HepG2 (cell line): ENCODE data around the gene RAB3B. TPM values are rescaled to one million over a fixed set of nuclear protein-coding genes. Genes with fewer than 3 reads are reported as not detected.

ENCODE experiments used
- CENPT ChIP-seq: sonication (generic); formaldehyde crosslinking; IDR thresholded peaks from 2 replicates; pipeline ENCODE4 v1.8.0; 2022; ENCODE audit warnings: low read depth, mild to moderate bottlenecking, moderate library complexity, missing genetic modification reagents
- ETV6 ChIP-seq: sonication (generic); formaldehyde crosslinking; conservative IDR thresholded peaks from 2 replicates; pipeline ENCODE4 v1.4.0; 2020; ENCODE audit warnings: missing genetic modification reagents
- HNF1A ChIP-seq, 2 experiments: sonication (generic) in 1 of 2; formaldehyde crosslinking in 1 of 2; IDR thresholded peaks; 2 replicates each; pipeline versions ENCODE4 v1.4.0 to v1.6.1; 2016 to 2020; ENCODE audit warnings: borderline replicate concordance in 1 of 2, low read depth in 1 of 2, mild to moderate bottlenecking in 1 of 2, missing genetic modification reagents in 1 of 2
- IKZF1 ChIP-seq: fragments of 450-650 bp; IDR thresholded peaks from 2 replicates; pipeline ENCODE4 v1.7.1; 2016
- RBFOX2 ChIP-seq: fragments of 200-400 bp; formaldehyde crosslinking; IDR thresholded peaks from 2 replicates; pipeline ENCODE4 v1.6.1; 2017; ENCODE audit warnings: low read depth, mild to moderate bottlenecking, low read length
- ZNF552 ChIP-seq: sonication (generic); formaldehyde crosslinking; IDR thresholded peaks from 2 replicates; pipeline ENCODE4 v1.9.0; 2022; ENCODE audit warnings: missing genetic modification reagents, mild to moderate bottlenecking, borderline replicate concordance
- ZNF569 ChIP-seq: sonication (generic); formaldehyde crosslinking; IDR thresholded peaks from 2 replicates; pipeline ENCODE4 v1.5.0; 2020; ENCODE audit warnings: mild to moderate bottlenecking, missing genetic modification reagents, moderate library complexity, borderline replicate concordance
- ZSCAN22 ChIP-seq: sonication (generic); formaldehyde crosslinking; IDR thresholded peaks from 2 replicates; pipeline ENCODE4 v1.4.0; 2020; ENCODE audit warnings: mild to moderate bottlenecking, missing genetic modification reagents
- polyA plus RNA-seq, 8 experiments: library from polyadenylated mRNA; depleted of rRNA in 3 of 8; stranded (reverse) in 7 of 8; unstranded in 1 of 8; fragments of >200 nt; fragmentation: Illumina TruSeq in 4 of 8; extraction: Trizol in 4 of 8; gene quantifications; 2 replicates each; pipeline versions ENCODE4 v1.2.1 to v1.2.3, GENCODE V29; 2011 to 2016; ENCODE audit warnings: low read depth in 4 of 8, missing spikeins in 1 of 8, mixed read lengths in 1 of 8; ENCODE audit not compliant: insufficient read depth in 1 of 8
- total RNA-seq, 5 experiments: library from RNA; depleted of rRNA; stranded (reverse); fragments of >200 nt; fragmentation: Illumina TruSeq; extraction: Trizol; gene quantifications; 2 replicates each; pipeline ENCODE4 v1.2.3, GENCODE V29; 2016; ENCODE audit warnings: low read depth in 1 of 5
- TF ChIP-seq, protein P1 (sequence below): sonication (generic); IDR thresholded peaks from 2 replicates; pipeline ENCODE4 v1.6.1; 2016; ENCODE audit warnings: low read depth, borderline replicate concordance

The RAB3B gene
- total and polyA plus RNA-seq, 2 of the 13 experiments (the other 11 are each of a cell fraction or from before 2014, with no cell fraction given) = 1.0 to 1.2 TPM

DNA sequence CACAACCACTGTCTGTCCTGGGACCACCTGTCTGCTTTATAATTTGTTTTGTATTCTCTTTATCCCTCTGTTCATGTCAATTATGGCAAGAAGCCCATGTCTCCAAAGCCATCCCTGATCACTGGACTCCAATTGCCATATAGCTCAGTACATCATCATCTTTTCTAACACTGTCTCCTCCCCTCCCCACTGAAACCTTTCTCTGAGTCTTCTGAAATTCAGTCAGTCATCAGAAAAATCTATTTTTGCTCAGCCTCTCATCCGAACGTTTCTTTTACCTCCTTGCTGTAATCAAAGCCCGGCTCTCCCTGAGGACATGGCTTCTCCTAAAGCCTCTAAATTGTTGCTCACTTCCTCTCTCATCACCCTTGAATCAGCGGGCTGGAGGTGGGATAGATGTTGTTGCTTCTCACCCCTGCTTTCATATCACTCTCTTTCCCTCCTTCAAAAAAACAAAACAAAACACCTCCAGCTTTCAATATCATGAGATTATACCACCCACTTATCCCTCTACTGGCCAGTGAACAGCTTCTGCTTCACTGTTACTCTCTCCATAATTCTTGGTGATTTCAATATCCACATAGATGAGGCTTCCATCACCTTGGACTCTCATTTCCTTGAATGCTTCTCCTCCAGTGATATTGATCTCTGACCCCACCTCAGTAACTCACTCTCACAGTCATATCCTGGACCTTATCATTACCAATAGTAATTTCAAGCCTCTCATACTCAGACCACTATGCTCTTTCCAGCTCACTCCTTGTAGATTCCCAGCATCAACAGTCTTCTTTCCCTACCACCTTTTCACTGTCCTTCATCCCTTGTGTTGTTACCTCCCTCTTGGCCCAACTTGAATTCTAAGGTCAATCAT lies 27.8 kb downstream of the RAB3B start (continued):
- TF ChIP-seq HNF1A (IDR thresholded peaks at IDR 0.05; ENCODE audit: low read depth) (no peak), HNF1A (CRISPR knock-in tag; IDR thresholded peaks at IDR 0.05; ENCODE audit: borderline replicate concordance) (no peak), IKZF1 (no peak), ZNF569 (CRISPR knock-in tag) (no peak), RBFOX2 (no peak), ETV6 (CRISPR knock-in tag) (no peak), ZSCAN22 (CRISPR knock-in tag) (no peak), CENPT (CRISPR knock-in tag) (no peak), ZNF552 (CRISPR knock-in tag) (no peak)
- TF ChIP-seq, protein P1, sequence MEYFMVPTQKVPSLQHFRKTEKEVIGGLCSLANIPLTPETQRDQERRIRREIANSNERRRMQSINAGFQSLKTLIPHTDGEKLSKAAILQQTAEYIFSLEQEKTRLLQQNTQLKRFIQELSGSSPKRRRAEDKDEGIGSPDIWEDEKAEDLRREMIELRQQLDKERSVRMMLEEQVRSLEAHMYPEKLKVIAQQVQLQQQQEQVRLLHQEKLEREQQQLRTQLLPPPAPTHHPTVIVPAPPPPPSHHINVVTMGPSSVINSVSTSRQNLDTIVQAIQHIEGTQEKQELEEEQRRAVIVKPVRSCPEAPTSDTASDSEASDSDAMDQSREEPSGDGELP = no peak
